Stromal cell of bone marrow (primary cell): ENCODE data around the gene UNC13B.
A peak's percentile ranks its signal among the peaks of the same experiment; 100 is the strongest.
"Not testable (repeated sequence)": the region's sequence is repeated elsewhere in the genome, so short reads cannot be mapped to it uniquely, and the experiment has no call there.

ENCODE experiments used
- DNase-seq: peaks from one replicate; pipeline ENCODE4 v3.0.0-alpha.2; 2012; ENCODE audit warnings: low read depth

Gene UNC13B

DNA sequence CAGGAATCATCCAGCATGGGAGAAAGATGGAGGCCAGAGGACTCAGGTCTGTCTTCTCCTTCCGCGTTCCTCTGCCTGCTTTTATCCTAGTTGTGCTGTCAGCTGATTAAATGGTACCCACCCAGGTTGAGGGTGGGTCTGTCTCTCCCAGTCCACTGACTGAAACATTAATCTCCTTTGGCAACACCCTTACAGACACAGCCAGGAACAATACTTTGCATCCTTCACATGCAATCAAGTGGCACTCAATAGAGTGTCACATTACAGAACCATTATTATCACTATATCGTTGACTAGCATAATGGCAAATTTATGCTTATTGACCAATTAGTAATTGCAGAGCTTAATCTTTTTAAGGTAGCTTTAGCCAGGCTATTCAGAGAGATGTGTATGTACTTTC, 64.8 kb downstream of the UNC13B start:
- no peak for DNase-seq

DNA sequence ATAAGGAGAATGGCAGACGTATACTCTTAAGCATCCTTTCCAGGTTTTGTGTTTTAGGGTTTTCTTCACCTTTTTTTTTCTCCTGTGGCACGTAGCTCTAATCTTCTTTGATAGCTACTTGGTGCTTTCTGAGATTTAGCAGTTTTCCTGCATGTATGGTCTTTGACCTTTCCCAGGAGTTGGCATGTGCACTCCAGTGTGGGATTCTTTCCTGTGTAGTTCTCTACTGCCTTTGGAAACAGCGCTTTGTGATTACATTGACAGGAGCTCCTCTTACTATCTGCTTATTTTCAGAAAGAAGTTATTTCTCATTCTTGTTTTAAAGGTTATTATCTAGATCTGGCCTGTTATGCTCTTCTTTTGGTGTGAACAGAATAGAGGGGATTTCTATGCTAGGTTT, 65.5 kb downstream of the UNC13B start:
- no peak for DNase-seq

DNA sequence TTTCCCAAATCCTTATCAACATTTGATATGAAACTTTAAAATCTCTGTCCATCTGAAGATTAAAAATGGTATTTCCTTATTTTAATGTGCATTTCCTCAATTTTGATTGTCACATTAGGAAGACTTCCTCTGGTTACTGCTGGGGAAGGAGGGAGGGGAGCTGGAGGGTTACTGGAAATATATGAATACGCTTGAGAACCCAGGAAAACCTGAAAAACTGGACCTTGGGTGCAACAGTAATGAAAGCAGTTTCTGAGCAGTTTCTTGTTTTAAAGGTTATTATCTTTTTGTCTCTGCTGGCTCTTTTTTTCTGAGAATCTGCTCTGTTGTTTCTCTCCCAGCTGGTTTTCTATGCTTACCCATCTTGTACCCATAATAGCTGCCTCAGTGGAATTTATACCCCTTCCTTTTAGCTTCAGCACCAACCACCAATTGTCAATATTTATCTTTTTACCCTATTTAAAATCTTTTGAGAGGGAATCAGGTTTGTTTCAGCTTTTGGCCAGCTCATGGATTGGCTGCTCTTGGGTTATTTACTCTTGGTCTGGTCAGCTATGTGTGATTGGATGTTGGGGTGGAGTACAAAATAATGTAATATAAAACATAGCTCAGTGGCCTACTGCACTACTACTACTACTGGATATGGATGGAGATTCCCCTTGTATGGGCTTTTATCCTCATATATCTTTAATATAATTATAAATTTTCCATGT, 67.4 kb downstream of the UNC13B start:
- no peak for DNase-seq

DNA sequence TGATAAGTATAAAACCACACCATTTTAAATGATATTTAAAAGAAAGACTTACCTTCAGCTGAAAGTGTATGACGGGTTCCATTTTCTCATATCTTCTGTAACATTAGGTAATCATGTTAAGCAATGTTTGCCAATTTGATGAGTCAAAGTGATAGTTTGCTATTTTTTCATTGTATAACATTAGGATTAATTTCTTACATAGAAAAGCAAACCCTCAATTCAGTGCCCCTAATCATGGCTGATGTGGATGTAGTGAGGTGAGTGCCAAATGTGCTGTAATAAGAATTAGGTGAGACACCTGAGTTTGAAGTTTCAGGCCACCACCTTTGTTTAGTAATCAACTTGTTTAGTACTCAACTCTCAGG, 68.0 kb downstream of the UNC13B start:
- no peak for DNase-seq

DNA sequence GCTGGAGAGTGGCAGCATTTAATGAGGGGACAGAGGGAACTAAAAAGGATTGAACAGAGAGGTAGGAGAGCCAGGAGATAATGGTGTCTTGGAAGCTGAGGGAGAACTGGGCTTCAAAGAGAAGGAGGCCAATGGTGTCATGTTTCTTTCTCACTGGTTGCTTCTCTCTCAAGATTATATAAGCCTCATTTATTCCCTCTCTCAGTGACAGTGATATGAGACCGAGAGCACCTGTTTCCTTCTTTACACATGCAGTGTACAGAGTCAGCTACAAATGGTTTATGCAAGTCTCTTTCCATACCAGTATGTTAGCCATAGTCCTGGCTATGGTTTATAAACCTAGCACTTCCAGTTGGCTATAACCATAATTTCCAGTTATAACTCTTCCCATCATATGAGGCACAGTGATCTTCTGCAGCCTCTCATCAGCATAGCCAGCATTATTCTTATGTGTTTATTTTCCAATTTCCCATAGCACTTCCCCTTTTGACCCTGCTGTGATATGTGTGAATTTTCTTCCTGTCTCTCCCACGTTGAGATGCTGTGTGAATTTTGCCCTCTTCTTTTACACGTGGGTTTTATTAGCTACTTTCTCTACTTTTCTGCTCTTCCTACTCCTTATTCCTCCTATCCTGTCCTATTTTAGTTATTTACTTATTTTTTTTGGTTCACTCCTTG, 71.2 kb downstream of the UNC13B start:
- DNase-seq, result no peak

DNA sequence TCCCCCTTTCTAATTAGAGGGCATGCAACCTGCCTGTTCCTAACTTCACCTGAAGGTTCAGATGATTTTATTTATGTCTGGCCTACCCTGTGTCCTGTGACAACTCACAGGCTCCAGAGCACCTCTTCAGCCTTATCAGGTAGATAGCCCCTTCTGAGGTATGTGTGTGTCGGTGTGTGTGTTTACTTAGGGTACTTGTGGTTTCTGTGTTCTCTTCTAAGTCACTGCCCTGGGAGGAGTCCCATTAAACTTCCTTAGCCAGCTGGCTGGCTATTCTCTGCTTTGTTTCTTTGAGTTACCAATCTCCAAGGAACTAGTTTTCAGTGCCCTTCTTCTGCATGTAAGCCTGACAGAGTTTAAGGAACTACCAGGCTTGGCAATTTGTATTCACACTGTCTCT, 74.9 kb downstream of the UNC13B start:
- no peak for DNase-seq

DNA sequence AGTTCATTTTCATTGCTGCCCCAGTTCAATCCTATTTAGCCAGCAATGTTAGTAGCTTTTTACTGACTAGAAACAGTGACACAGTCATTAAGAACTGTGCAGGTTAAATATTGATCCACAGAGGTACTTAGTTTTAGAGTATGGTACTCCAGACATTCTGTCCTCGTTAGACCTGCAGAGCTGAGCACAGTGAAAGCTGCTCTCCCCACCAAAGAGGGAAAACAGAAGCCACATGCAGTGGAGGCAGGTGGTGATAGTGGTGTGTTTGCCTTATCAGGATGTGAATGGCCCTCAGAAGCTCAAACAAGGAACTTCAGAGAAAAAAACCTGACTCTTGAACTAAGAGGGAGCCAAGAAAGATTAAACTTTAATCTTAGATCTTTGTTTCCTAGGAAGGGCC, 75.5 kb downstream of the UNC13B start:
- no peak for DNase-seq

DNA sequence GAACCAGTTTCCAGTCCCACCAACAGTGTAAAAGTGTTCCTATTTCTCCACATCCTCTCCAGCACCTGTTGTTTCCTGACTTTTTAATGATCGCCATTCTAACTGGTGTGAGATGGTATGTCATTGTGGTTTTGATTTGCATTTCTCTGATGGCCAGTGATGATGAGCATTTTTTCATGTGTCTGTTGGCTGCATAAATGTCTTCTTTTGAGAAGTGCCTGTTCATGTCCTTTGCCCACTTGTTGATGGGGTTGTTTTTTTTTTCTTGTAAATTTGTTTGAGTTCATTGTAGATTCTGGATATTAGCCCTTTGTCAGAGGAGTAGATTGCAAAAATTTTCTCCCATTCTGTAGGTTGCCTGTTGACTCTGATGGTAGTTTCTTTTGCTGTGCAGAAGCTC, 84.1 kb downstream of the UNC13B start:
- not testable (repeated sequence) for DNase-seq

DNA sequence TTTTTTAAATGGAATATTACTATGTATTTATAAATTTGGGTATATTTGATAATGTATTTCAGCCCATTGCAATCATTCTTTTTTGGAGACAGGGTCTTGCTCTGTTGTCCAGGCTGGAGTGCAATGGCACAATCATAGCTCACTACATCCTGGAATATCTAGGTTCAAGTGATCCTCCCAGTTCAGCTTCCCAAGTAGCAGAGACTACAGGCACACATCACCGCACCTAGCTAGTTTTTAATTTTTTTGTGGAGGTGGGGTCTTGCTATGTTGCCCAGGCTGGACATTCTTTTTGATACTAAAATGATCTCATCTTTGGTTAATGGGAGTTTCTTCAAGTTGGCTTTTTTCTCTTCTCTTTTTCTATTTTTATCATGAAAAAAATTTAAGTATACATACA, 91.3 kb downstream of the UNC13B start:
- no peak for DNase-seq

DNA sequence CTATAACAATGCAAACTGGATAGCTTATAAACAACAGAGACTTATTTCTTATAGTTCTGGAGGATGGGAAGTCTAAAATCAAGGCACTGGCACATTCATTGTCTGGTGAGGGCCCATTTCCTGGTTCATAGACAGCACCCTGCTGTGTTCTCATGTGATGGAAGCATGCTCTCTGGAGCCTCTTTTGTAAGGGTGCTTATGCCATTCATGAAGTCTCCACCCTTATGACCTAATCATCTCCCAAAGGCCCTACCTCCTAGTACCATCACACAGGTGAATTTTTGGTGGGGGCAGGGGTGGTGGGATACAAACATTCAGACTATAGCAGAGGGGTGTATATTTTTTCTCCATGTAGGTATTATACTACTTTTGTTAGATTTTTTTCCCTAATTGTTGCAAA, 92.4 kb downstream of the UNC13B start:
- DNase-seq, result no peak

DNA sequence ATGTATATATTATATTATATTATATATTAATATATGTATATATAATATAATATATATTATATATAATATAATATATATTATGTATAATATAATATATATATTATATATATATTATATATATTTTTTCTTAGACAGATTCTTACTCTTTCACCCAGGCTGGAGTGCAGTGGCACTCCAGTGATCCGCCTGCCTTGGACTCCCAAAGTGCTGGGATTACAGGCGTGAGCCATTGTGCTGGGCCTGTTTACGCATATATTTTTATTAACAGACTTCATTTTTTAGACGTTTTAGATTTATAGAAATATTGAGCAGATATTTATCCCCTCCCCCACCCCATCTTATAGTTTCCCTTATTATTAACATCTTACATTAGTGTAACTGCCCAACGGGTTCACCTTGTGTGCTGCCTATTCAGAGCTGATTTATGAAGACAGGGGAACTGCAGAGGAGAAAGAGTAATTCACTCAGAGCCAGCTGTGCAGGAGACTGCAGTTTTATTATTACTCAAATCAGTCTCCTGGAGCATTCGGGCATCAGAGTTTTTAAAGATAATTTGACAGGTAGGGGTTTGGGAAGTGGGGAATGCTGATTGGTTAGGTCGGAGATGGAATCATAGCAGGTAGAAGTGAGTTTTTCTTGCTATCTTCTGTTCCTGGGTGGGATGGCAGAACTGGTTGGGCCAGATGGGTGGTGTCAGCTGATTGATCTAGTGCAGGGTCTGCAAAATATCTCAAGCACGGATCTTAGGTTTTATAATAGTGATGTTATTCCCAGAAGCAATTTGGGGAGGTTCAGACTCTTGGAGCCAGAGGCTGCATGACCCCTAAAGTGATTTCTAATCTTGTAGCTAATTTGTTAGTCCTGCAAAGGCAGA, 93.4 kb downstream of the UNC13B start:
- DNase-seq, result no peak

DNA sequence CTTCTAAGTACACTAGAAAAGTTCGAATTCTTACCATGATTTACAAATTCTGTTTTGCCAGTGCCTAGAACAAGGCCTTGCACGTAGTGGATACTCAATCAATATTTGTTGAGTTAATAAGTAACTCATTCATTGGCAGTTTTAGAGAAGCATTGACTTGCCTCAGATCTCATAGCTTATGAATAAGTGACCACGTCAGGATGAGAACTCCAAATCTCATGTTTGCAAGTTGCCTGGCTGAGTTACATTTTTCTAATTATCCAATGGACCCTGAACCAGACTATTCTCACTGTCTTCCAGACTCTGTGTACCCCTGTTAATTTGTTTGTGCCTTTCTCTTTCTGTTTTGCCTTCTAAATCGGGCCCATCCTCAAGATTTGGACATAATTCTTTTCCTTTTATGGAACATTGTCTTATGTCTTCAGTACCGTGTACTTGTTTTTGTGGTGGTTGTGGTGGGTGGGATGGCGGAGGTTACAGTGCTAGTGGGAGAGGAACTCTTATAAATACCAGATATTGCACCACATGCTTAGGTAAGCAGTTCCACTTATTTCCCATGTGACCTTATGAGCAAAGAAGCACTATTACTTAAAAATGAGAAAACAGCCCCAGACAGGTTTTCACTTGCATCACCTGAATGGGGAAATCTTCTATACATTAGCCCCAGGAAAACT, 96.3 kb downstream of the UNC13B start:
- DNase-seq, result no peak

DNA sequence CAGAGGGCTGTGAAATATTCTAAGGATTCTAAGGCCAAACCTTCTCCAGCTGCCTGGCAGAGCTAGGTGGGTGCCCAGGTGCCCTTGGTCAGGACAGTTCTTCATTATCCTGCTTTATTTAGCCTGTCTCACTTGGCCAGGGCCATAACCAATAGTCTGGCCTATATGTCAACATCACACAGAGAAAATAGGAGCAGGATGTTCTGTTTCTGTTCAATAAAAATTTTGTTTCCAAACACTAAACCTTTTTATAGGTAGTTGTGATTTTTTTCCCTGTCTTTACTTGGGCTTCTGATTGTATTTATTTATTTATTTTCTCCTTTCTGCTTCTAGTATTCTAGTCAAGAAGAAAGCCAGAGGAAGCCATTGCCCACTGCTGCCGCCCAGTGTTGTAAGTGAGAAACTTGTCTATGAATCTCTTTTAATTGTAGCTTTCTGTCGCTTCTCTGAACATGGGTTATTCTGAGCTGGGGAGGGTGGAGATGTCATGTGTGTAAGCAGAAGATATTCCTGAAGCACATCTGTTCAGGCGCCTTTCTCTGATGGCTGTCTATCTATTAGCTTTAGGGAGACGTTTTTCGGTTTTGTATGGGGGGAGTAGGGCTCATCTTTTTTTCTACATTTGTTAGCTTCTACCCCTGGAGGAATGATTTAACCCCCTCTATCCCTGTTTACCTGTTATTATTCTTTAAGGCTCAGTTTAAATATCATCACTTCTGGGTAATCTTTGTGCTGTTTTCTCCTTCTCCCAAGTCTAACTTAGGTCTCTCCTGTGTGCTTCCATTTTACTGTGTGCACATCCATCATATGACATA, 97.1 kb downstream of the UNC13B start:
- DNase-seq, result peak; percentile 71

DNA sequence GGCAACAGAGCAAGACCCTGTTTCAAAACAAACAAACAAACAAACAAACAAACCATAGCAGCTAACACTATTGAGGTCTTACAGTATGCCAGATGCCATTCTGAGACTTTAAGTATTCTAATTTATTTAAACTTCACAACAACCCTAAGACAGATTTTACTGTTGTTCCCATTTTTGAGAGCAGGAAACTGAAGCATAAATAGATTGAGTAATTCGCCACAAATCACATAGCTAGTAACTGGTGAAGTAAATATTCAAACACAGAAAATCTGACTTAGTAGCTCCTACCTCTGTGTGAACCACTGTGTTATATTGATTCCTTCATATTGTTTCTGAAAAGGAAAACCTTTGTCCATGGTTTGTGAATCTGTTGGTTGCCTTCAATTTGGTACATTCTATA, 98.4 kb downstream of the UNC13B start:
- no peak for DNase-seq

DNA sequence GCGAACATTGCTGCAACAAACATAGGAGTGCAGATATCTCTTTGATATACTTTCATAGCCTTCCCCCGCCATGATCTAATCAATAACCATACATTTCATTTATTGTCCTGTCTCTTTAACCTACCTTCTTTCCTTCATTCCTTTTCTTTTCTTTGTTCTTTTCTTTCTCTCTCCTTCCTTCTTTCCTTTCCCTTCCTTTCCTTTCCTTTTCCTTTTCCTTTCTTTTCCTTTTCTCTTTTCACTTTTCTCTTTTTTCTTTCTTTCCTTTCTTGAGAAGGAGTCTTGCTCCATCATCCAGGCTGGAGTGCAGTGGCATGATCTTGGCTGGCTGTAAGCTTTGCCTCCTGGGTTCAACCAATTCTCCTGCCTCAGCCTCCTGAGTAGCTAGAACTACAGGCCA, 100.3 kb downstream of the UNC13B start:
- no peak for DNase-seq

DNA sequence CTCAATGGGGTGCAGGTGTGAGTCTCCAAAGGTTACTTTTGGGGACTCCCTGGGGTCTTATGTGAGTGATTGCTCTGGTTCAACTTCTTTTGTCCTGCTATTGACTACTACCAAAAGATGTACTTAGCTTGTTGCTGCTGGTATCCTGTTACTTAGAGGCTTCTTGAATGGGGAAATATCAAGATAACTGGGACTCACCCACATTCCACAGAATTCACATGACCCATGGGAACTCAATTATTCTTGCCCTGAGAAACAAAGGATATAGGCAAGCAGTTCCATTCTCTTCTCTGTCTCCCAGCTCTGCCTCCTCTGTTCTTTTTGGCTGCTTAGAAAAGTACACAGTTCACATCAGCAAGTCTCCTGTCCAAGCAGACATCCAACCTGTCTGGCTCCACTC, 105.9 kb downstream of the UNC13B start:
- DNase-seq, result no peak

DNA sequence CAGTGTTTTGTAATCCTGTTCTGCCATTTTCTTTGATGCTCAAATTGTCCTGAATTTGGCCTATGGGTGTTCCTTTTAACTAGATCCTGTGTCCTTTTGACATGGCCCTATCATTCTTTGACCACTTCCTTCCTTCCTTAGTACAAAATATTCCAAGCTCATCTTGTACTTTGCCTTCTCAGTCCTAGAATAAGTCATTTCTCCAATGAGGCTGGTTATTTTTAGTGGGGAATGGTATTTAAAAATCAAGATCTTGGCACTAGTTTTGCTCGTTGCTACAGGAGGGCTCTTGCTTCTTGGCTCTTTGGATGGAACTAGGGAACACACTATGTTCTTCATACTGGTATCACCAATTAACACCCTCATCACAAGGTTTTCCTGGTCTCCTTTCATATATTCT, 108.1 kb downstream of the UNC13B start:
- no peak for DNase-seq

DNA sequence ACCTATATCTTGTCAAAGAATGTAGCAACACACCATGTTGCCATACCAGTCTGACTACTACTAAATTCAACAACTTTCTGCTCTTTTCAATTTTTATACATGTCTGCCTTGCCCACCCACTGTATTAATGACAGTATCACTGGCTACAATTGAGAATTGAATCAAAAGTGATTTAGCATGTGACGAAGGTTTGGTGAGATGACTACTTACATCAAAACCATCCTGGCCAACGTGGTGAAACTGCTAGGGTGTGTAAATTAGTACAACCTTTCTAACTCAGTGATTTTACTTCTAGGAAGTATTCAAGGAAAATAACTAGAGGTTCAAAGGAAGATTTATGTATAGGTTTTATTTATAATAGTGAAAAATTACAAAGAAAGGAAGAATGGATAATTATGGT, 109.8 kb downstream of the UNC13B start:
- no peak for DNase-seq

DNA sequence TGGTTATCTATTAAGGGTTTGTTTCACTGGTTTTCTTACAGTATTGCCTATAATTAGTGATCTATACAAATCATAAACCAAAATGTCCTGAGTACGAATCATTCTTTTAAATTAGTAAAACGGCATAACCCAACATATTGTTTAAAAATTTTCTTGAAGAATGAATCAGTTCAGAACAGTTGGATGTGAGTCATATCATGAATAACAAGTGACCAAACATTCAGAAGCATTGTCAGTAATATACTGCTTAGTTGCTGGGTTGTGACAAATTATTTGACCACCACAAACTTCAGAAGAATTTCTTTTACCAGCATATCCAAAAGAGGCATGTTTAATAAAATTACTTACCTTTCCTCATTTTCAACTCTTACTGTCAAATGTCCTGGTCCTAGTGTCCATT, 111.2 kb downstream of the UNC13B start:
- DNase-seq, result peak; percentile 59

DNA sequence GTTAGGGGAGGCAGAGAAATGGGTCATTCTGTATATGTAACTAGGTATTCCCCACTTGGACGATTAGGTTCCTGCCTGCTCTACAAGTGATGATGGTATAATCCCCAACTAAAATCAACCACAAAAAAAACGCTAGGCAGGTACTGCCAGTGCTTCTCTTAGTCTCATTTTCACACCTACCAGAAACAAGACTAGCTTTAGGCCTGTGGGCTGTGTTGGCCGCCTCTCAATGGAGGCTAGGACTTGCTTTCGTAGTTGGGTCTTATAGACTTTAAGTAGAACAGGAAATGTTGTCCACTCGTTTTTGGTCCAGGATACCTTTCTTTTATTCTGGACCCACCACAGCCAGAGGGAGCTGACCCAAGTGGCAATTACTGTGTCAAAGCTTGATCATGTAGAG, 111.8 kb downstream of the UNC13B start:
- DNase-seq, result no peak

DNA sequence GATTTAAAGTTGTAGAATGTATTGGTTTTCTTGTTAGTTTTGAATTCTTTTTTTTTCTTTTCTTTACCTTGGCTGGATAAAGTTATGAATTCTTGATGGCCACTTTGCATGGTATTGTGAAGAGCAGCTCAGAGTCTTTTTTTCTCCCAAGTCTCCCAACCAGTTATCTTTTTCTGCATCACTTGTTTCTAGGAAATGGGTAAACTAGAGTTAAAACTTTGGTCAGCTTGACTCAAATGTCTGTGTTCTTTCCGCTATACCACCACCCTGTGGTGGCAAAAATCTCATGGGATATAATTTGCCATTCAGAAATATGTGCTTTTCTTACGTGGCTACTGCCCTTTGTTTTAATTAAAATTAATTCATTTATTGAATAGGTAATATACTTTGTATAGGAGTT, 113.2 kb downstream of the UNC13B start:
- DNase-seq, result no peak

DNA sequence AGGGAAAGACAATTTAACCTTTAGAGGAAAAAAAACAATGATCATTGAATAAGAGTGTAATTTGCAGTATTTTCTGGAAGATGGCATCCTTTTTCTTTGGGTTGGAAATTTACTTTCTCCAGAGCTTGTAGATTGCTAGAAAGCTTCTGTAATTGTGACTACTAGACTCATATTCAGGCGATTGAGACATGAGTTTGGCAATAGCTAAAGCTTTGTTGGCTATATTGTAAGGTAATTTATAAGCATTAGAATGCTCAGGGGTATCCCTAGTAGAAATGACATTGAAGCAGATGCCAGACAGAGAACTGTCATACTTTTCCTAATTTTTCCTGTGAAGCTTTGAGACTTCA, 115.3 kb downstream of the UNC13B start:
- no peak for DNase-seq
